GM12872 (cell line): Measurements from ENCODE around the gene CCBE1.

Source experiments
- TF ChIP-seq, protein P1 (sequence below): IDR thresholded peaks from 3 replicates; pipeline ENCODE4 v1.5.1; 2011; ENCODE audit warnings: low read depth, mild to moderate bottlenecking, low read length, moderate library complexity; ENCODE audit not compliant: insufficient read depth

CCBE1 gene

GRCh38 chr18:59547581-59548182, 149.5 kb downstream of the CCBE1 start:
- TF ChIP-seq, protein P1, sequence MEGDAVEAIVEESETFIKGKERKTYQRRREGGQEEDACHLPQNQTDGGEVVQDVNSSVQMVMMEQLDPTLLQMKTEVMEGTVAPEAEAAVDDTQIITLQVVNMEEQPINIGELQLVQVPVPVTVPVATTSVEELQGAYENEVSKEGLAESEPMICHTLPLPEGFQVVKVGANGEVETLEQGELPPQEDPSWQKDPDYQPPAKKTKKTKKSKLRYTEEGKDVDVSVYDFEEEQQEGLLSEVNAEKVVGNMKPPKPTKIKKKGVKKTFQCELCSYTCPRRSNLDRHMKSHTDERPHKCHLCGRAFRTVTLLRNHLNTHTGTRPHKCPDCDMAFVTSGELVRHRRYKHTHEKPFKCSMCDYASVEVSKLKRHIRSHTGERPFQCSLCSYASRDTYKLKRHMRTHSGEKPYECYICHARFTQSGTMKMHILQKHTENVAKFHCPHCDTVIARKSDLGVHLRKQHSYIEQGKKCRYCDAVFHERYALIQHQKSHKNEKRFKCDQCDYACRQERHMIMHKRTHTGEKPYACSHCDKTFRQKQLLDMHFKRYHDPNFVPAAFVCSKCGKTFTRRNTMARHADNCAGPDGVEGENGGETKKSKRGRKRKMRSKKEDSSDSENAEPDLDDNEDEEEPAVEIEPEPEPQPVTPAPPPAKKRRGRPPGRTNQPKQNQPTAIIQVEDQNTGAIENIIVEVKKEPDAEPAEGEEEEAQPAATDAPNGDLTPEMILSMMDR: no peak

- TF ChIP-seq, protein P1: no peak
Measured at GRCh38 chr18:59546188-59546587, 151.0 kb downstream of the CCBE1 start.

DNA sequence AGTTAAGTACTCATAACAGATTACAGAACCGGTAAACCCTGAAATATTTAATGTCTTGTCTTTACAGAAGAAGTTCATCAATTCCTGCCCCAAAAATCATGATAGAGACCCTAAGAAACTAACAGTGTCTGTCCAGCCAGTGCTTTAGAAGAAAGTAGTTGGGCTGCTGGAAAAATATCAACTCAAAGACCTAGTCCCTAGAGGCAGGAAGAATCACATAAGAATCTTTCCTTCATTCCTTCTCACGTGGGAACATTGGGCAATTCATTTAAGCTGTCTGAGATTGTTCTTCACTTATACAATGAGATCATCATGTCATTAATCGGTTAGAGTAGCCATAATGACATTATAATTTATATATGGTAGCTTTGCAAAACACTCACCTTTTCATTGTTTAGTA, 156.4 kb downstream of the CCBE1 start:
- TF ChIP-seq, protein P1: no peak

GRCh38 chr18:59540346-59540745, 156.9 kb downstream of the CCBE1 start:
- TF ChIP-seq, protein P1: no peak

GRCh38 chr18:59539108-59539507, 158.1 kb downstream of the CCBE1 start:
- TF ChIP-seq, protein P1: no peak

GRCh38 chr18:59537579-59537978, 159.6 kb downstream of the CCBE1 start:
- TF ChIP-seq, protein P1: no peak

- TF ChIP-seq, protein P1: no peak
Measured at GRCh38 chr18:59536166-59536565, 161.1 kb downstream of the CCBE1 start.
